ENCODE measurements around the gene CAMSAP2. TPM values are rescaled to one million over a fixed set of nuclear protein-coding genes. Genes with fewer than 3 reads are reported as not detected.

CAMSAP2 gene
- total and polyA plus RNA-seq, 5 donors from 2014 or later: 0.13 to 8.4 (median 0.60) TPM

DNA sequence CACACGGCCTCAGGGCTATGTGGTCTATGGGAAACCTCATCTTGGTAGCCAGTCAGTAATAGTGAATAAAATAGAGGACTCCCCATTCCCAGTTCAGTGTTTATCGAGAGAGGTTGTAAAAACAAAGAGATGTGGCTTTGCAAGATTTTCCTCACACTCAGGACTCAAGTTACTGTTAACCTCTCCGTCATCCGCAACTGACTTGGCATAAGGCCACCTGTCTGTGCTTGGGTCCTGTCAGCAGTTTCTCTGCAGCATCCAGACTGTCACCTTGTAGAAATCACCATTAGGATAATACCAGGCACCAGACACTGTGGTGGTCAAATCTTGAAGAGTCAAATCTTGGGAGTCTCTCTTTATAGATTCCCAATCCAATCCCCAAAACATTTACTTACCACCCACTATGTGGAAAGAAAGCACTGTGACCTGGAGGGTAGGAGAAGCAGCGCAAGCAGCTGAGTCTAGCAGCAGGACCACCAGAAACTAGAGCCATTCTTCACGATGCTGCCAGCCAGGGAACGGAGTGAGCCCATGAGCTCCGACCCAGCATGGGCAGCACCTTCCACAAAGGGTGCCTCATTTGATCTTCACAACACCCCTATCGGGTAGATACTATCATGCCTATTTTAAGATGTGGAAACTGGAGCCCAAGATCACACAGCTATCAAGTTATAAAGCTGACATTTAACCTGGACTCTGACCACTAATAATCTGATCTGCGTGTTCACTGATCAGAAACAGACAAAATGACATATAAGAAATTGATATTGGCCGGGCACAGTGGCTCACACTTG, 128.5 kb downstream of the CAMSAP2 start:
- Histone ChIP-seq H3K36me3 (ENCODE audit: control insufficient read depth, insufficient read depth, low read length) (no peaks in the 10 kb centered on the region), H3K4me3 (ENCODE audit: low read depth, low read length) (no peak overlapping the region), H3K9me3 (ENCODE audit: control insufficient read depth in 2 of 2, low read length in 2 of 2) (no peaks in the 10 kb centered on the region), H3K27ac (ENCODE audit: insufficient read depth, low read length, poor library complexity, severe bottlenecking) (peak overlapping the region; percentile 47), H3K4me1 (ENCODE audit: control insufficient read depth, insufficient read depth, low read length, poor library complexity, severe bottlenecking) (peaks cover 55% of the 10 kb centered on the region), H3K27me3 (ENCODE audit: control insufficient read depth, insufficient read depth, low read length) (peaks cover 3% of the 10 kb centered on the region)
- no peak for DNase-seq
- Mint-ChIP-seq H3K9me3 (no peaks in the 10 kb centered on the region), H3K27me3 (peaks cover 23% of the 10 kb centered on the region), H3K4me3 (peak overlapping the region in 2 of 4 donors; percentile 54 to 60), H3K4me1 (peaks cover 5 to 76% (median 52%) of the 10 kb centered on the region in 4 donors), H3K27ac (peak overlapping the region; percentile 8 to 78 (median 15)), H3K36me3 (no peaks in the 10 kb centered on the region)
- no peak for ATAC-seq (ENCODE audit: low read depth in 2 of 2)

DNA sequence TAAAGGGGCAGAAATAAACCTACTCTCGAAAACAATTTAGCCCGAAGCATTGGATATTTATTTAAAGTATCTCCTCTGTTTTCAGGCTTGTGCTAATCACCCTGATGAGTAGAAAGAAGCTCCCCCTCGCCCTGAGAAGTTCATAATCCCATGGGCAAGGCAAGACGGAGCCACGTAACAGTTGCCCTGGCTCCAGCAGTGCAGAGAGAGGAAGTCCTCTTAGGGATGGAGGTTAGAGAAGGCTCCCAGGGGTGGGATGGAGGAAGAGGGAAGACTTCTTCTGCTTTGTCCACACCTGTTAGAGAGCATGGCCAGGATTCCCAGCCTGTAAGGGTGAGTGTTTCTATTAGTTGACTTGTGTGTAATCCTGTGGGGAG, 130.7 kb downstream of the CAMSAP2 start:
- peaks cover 5 to 68% (median 37%) of the 10 kb centered on the region in 4 donors for H3K4me1 Mint-ChIP-seq
- Histone ChIP-seq H3K4me1 (ENCODE audit: control insufficient read depth, insufficient read depth, low read length, poor library complexity, severe bottlenecking) (peaks cover 46% of the 10 kb centered on the region), H3K27ac (ENCODE audit: insufficient read depth, low read length, poor library complexity, severe bottlenecking) (peak overlapping the region; percentile 62), H3K27me3 (ENCODE audit: control insufficient read depth, insufficient read depth, low read length) (peaks cover 3% of the 10 kb centered on the region), H3K9me3 (ENCODE audit: control insufficient read depth in 2 of 2, low read length in 2 of 2) (no peaks in the 10 kb centered on the region), H3K4me3 (ENCODE audit: low read depth, low read length) (peak overlapping the region; percentile 34), H3K36me3 (ENCODE audit: control insufficient read depth, insufficient read depth, low read length) (no peaks in the 10 kb centered on the region)
- H3K36me3 Mint-ChIP-seq: no peaks in the 10 kb centered on the region
- H3K27ac Mint-ChIP-seq: peak overlapping the region; percentile 57 to 90 (median 67)
- peak overlapping the region; percentile 48 to 73 (median 66) for H3K4me3 Mint-ChIP-seq
- no peak for ATAC-seq (ENCODE audit: low read depth in 2 of 2)
- no peaks in the 10 kb centered on the region for H3K9me3 Mint-ChIP-seq
- DNase-seq: no peak
- peaks cover 27% of the 10 kb centered on the region for H3K27me3 Mint-ChIP-seq

GRCh38 chr1:200869753-200870391, 131.2 kb downstream of the CAMSAP2 start:
- Histone ChIP-seq H3K27ac (ENCODE audit: insufficient read depth, low read length, poor library complexity, severe bottlenecking) (peak overlapping the region; percentile 62), H3K4me1 (ENCODE audit: control insufficient read depth, insufficient read depth, low read length, poor library complexity, severe bottlenecking) (peaks cover 46% of the 10 kb centered on the region), H3K36me3 (ENCODE audit: control insufficient read depth, insufficient read depth, low read length) (no peaks in the 10 kb centered on the region), H3K9me3 (ENCODE audit: control insufficient read depth in 2 of 2, low read length in 2 of 2) (no peaks in the 10 kb centered on the region), H3K4me3 (ENCODE audit: low read depth, low read length) (peak overlapping the region; percentile 44), H3K27me3 (ENCODE audit: control insufficient read depth, insufficient read depth, low read length) (peaks cover 6% of the 10 kb centered on the region)
- Mint-ChIP-seq H3K36me3 (peaks cover 5% of the 10 kb centered on the region), H3K9me3 (no peaks in the 10 kb centered on the region), H3K27me3 (peaks cover 30% of the 10 kb centered on the region), H3K4me3 (peak overlapping the region; percentile 61 to 78 (median 70)), H3K27ac (peak overlapping the region; percentile 57 to 90 (median 67)), H3K4me1 (peaks cover 5 to 71% (median 38%) of the 10 kb centered on the region in 4 donors)
- ATAC-seq (ENCODE audit: low read depth in 2 of 2) (peak in 1 of 2 donors; percentile 36), DNase-seq (peak in 2 of 3 donors; percentile 31 to 39)

- Mint-ChIP-seq H3K27me3 (peaks cover 27% of the 10 kb centered on the region), H3K27ac (peak within 1 kb of the TSS; percentile 11 to 74 (median 34)), H3K4me1 (peaks cover 7 to 70% (median 30%) of the 10 kb centered on the region in 4 donors), H3K4me3 (peak within 1 kb of the TSS; percentile 50 to 84 (median 71)), H3K9me3 (no peaks in the 10 kb centered on the region), H3K36me3 (peaks cover 5% of the 10 kb centered on the region)
- H3K9me3 ChIP-seq (ENCODE audit: control insufficient read depth in 2 of 2, low read length in 2 of 2): no peaks in the 10 kb centered on the region
- peaks cover 36% of the 10 kb centered on the region for H3K4me1 ChIP-seq (ENCODE audit: control insufficient read depth, insufficient read depth, low read length, poor library complexity, severe bottlenecking)
- H3K36me3 ChIP-seq (ENCODE audit: control insufficient read depth, insufficient read depth, low read length): no peaks in the 10 kb centered on the region
- peaks cover 10% of the 10 kb centered on the region for H3K27me3 ChIP-seq (ENCODE audit: control insufficient read depth, insufficient read depth, low read length)
- H3K4me3 ChIP-seq (ENCODE audit: low read depth, low read length): no peak within 1 kb of the TSS
- DNase-seq (no peak), ATAC-seq (ENCODE audit: low read depth in 2 of 2) (no peak)
- no peak within 1 kb of the TSS for H3K27ac ChIP-seq (ENCODE audit: insufficient read depth, low read length, poor library complexity, severe bottlenecking)
Measured at GRCh38 chr1:200872446-200873115, 133.9 kb downstream of the CAMSAP2 start, which contains the start of gene GPR25. TSS of gene GPR25 (plus strand) at chr1:200872981. CDS start at chr1:200873038, 57 bp downstream.

DNA sequence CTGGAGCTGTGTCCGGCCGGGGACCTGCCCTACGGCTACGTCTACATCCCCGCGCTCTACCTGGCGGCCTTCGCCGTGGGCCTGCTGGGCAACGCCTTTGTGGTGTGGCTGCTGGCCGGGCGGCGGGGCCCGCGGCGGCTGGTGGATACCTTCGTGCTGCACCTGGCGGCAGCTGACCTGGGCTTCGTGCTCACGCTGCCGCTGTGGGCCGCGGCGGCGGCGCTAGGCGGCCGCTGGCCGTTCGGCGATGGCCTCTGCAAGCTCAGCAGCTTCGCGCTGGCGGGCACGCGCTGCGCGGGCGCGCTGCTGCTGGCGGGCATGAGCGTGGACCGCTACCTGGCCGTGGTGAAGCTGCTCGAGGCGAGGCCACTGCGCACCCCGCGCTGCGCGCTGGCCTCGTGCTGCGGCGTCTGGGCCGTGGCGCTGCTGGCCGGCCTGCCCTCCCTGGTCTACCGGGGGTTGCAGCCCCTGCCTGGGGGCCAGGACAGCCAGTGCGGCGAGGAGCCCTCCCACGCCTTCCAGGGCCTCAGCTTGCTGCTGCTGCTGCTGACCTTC, 134.5 kb downstream of the CAMSAP2 start:
- H3K36me3 Mint-ChIP-seq: peaks cover 5% of the 10 kb centered on the region
- H3K4me3 ChIP-seq (ENCODE audit: low read depth, low read length): no peak overlapping the region
- no peaks in the 10 kb centered on the region for H3K36me3 ChIP-seq (ENCODE audit: control insufficient read depth, insufficient read depth, low read length)
- no peaks in the 10 kb centered on the region for H3K9me3 ChIP-seq (ENCODE audit: control insufficient read depth in 2 of 2, low read length in 2 of 2)
- H3K27me3 Mint-ChIP-seq: peaks cover 31% of the 10 kb centered on the region
- H3K4me3 Mint-ChIP-seq: no peak overlapping the region
- peaks cover 40% of the 10 kb centered on the region for H3K4me1 ChIP-seq (ENCODE audit: control insufficient read depth, insufficient read depth, low read length, poor library complexity, severe bottlenecking)
- peaks cover 10 to 74% (median 32%) of the 10 kb centered on the region in 4 donors for H3K4me1 Mint-ChIP-seq
- peaks cover 10% of the 10 kb centered on the region for H3K27me3 ChIP-seq (ENCODE audit: control insufficient read depth, insufficient read depth, low read length)
- no peaks in the 10 kb centered on the region for H3K9me3 Mint-ChIP-seq
- no peak overlapping the region for H3K27ac ChIP-seq (ENCODE audit: insufficient read depth, low read length, poor library complexity, severe bottlenecking)
- H3K27ac Mint-ChIP-seq: no peak overlapping the region
- no peak for DNase-seq
- no peak for ATAC-seq (ENCODE audit: low read depth in 2 of 2)

DNA sequence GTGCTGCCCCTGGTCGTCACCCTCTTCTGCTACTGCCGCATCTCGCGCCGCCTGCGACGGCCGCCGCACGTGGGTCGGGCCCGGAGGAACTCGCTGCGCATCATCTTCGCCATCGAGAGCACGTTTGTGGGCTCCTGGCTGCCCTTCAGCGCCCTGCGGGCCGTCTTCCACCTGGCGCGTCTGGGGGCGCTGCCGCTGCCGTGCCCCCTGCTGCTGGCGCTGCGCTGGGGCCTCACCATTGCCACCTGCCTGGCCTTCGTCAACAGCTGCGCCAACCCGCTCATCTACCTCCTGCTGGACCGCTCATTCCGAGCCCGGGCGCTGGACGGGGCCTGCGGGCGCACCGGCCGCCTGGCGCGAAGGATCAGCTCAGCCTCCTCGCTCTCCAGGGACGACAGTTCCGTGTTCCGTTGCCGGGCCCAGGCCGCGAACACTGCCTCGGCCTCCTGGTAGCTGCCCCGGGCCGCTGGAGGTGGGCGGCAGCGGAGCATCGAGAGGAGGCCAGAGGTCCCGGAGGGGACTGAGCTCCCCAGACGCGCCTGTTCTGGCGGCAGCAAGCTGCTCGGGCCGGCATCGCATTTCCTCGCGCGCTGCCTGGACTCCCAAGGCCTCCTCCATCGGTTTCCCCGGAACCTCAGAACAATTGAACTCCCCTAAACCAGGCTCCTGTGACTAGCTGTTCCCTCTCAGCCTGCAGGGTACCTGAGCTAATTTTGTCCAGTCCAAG, 135.1 kb downstream of the CAMSAP2 start:
- peak overlapping the region; percentile 31 to 91 (median 72) for H3K4me3 Mint-ChIP-seq
- peaks cover 13 to 81% (median 37%) of the 10 kb centered on the region in 4 donors for H3K4me1 Mint-ChIP-seq
- H3K27me3 Mint-ChIP-seq: peaks cover 35% of the 10 kb centered on the region

DNA sequence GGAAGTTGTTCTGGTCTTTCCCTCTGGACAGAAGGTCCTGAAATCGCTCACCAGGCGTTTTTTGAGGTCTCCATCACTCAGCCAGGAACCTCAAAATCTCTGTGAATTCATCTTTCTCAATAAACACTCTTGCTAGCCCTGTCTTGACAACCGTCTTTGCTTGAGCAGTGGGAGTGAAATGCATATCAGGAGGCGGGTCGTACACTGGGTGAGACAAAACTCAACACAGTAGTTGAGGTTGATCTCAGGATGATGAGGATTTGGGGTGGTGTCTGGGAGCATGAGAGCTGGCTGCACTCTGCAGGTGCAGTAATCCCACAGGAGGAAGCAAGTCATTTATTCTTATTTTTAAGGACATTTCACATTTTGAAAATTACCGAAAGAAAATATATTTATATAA, 136.0 kb downstream of the CAMSAP2 start:
- H3K4me1 ChIP-seq (ENCODE audit: control insufficient read depth, insufficient read depth, low read length, poor library complexity, severe bottlenecking): peaks cover 42% of the 10 kb centered on the region
- peaks cover 10% of the 10 kb centered on the region for H3K27me3 ChIP-seq (ENCODE audit: control insufficient read depth, insufficient read depth, low read length)
- H3K27ac ChIP-seq (ENCODE audit: insufficient read depth, low read length, poor library complexity, severe bottlenecking): no peak overlapping the region
- H3K9me3 ChIP-seq (ENCODE audit: control insufficient read depth in 2 of 2, low read length in 2 of 2): no peaks in the 10 kb centered on the region
- H3K4me1 Mint-ChIP-seq: peaks cover 13 to 77% (median 35%) of the 10 kb centered on the region in 4 donors
- peaks cover 35% of the 10 kb centered on the region for H3K27me3 Mint-ChIP-seq
- H3K36me3 ChIP-seq (ENCODE audit: control insufficient read depth, insufficient read depth, low read length): no peaks in the 10 kb centered on the region
- no peaks in the 10 kb centered on the region for H3K9me3 Mint-ChIP-seq
- no peak for DNase-seq
- H3K4me3 ChIP-seq (ENCODE audit: low read depth, low read length): peak overlapping the region; percentile 7
- no peak for ATAC-seq (ENCODE audit: low read depth in 2 of 2)
- peaks cover 5% of the 10 kb centered on the region for H3K36me3 Mint-ChIP-seq
- peak overlapping the region; percentile 31 to 91 (median 72) for H3K4me3 Mint-ChIP-seq
- peak overlapping the region in 2 of 3 donors; percentile 29 to 90 for H3K27ac Mint-ChIP-seq

More for the DNA sequence above, 135.1 kb downstream of the CAMSAP2 start:
- Histone ChIP-seq H3K4me1 (ENCODE audit: control insufficient read depth, insufficient read depth, low read length, poor library complexity, severe bottlenecking) (peaks cover 46% of the 10 kb centered on the region), H3K9me3 (ENCODE audit: control insufficient read depth in 2 of 2, low read length in 2 of 2) (no peaks in the 10 kb centered on the region), H3K27ac (ENCODE audit: insufficient read depth, low read length, poor library complexity, severe bottlenecking) (no peak overlapping the region), H3K4me3 (ENCODE audit: low read depth, low read length) (no peak overlapping the region), H3K27me3 (ENCODE audit: control insufficient read depth, insufficient read depth, low read length) (peaks cover 10% of the 10 kb centered on the region), H3K36me3 (ENCODE audit: control insufficient read depth, insufficient read depth, low read length) (no peaks in the 10 kb centered on the region)
- no peaks in the 10 kb centered on the region for H3K9me3 Mint-ChIP-seq
- H3K27ac Mint-ChIP-seq: peak overlapping the region in 1 of 3 donors; percentile 90
- DNase-seq (no peak), ATAC-seq (ENCODE audit: low read depth in 2 of 2) (no peak)
- peaks cover 5% of the 10 kb centered on the region for H3K36me3 Mint-ChIP-seq

All from CD4-positive, CD25-positive, alpha-beta regulatory T cell (primary cell).